Cardiac muscle cell (in vitro differentiated cells and primary cell): ENCODE results near the gene LYPD1. TPM values are rescaled to one million over a fixed set of nuclear protein-coding genes. Genes with fewer than 3 reads are reported as not detected.

Source experiments
- DNase-seq, 2 donors: peaks; one replicate each; pipeline versions ENCODE4 v3.0.0 to v3.0.0-alpha.2; 2010 to 2017; ENCODE audit warnings: low read depth in 1 of 2, low spot score in 1 of 2
- H3K27ac ChIP-seq: fragments of 200-600 bp; sonication (generic); 2 replicates; pipeline ENCODE4 v1.5.1; 2016
- H3K27me3 ChIP-seq: fragments of 200-600 bp; sonication (generic); 2 replicates; pipeline ENCODE4 v1.6.0; 2016; ENCODE audit warnings: control low read depth
- H3K36me3 ChIP-seq: fragments of 200-600 bp; sonication (generic); 2 replicates; pipeline ENCODE4 v1.5.1; 2016; ENCODE audit warnings: control low read depth
- H3K4me1 ChIP-seq: fragments of 200-600 bp; sonication (generic); 2 replicates; pipeline ENCODE4 v1.8.1; 2017; ENCODE audit warnings: low read depth, mild to moderate bottlenecking, mixed run types
- H3K4me3 ChIP-seq: fragments of 200-600 bp; sonication (generic); 2 replicates; pipeline ENCODE4 v1.5.1; 2016; ENCODE audit warnings: mild to moderate bottlenecking
- H3K9me3 ChIP-seq: fragments of 200-600 bp; sonication (generic); 2 replicates; pipeline ENCODE4 v1.5.1; 2017; ENCODE audit warnings: low read depth, mild to moderate bottlenecking, control low read depth
- polyA plus RNA-seq: library from polyadenylated mRNA; unstranded; fragments of >200 nt; fragmentation: Nextera tagmentation; extraction: Ambion mirVana; gene quantifications from 2 replicates; pipeline ENCODE4 v1.2.1, GENCODE V29; 2016
- total RNA-seq: library from RNA; depleted of rRNA; stranded (reverse); fragments of >200 nt; gene quantifications from 2 replicates; pipeline ENCODE4 v1.2.3, GENCODE V29; 2016
- TF ChIP-seq, protein P1 (sequence below): IDR thresholded peaks from 2 replicates; pipeline ENCODE4 v1.5.1; 2012; ENCODE audit warnings: low read depth, mild to moderate bottlenecking, low read length

Gene LYPD1
- total and polyA plus RNA-seq, 2 experiments from 2014 or later = 2.4 to 2.7 TPM

DNA sequence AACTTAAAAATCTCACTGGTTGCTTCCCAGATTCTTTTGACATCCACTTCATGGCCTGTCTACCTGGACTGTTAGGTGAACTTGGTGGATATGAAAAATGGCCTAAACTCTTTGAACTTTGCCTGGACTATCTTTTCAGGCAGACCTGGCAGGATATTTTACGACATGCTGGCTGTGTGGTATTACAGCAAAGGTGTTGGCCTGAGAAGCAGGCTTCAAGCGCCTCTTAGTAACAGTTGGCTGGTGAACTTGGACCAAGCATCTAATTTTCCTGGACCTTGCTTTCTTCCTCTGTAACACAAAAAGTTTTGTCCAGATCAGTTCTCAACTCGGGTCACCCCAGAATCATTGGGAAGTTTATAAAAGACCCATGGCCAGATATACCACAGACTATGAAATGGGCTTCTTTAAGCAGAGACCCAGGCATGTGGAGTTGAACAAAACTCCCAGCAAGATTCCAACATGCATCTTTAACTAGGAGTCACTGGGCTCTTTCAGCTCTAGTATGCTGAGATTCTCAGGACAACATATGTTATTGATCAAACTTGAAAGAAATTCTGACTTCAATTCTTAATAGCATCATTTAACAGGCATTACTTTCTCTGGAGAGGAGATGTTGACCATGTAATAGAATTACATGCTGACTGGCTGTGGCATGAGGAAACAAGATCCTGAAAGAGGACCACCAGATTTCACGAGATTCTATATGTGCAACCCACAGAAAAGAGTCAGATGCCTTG, 4.4 kb downstream of the LYPD1 start:
- Histone ChIP-seq H3K4me3 (no peak overlapping the region), H3K27me3 (peaks cover 80% of the 10 kb centered on the region), H3K4me1 (no peaks in the 10 kb centered on the region), H3K9me3 (no peaks in the 10 kb centered on the region), H3K36me3 (no peaks in the 10 kb centered on the region), H3K27ac (no peak overlapping the region)
- DNase-seq = no peak
- TF ChIP-seq, protein P1, sequence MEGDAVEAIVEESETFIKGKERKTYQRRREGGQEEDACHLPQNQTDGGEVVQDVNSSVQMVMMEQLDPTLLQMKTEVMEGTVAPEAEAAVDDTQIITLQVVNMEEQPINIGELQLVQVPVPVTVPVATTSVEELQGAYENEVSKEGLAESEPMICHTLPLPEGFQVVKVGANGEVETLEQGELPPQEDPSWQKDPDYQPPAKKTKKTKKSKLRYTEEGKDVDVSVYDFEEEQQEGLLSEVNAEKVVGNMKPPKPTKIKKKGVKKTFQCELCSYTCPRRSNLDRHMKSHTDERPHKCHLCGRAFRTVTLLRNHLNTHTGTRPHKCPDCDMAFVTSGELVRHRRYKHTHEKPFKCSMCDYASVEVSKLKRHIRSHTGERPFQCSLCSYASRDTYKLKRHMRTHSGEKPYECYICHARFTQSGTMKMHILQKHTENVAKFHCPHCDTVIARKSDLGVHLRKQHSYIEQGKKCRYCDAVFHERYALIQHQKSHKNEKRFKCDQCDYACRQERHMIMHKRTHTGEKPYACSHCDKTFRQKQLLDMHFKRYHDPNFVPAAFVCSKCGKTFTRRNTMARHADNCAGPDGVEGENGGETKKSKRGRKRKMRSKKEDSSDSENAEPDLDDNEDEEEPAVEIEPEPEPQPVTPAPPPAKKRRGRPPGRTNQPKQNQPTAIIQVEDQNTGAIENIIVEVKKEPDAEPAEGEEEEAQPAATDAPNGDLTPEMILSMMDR = no peak

DNA sequence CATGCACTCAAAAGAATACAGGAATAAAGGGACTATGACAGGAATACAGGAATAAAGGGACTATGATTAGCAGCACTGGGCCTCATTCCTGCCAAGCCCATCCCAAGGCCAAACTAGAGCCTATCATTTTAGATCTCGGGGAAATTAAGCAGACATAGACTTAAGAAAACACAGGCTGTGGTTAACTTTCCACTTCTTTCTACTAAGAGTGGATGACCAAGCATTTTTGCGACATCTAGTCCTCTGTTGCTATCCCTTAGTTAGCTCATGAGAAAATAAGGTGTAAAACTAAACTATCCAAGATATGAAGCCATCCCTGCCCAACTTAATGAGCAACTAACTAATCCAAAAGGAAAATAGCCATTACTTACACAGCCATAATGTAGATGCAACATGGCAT, 5.9 kb downstream of the LYPD1 start:
- no peaks in the 10 kb centered on the region for H3K9me3 ChIP-seq

DNA sequence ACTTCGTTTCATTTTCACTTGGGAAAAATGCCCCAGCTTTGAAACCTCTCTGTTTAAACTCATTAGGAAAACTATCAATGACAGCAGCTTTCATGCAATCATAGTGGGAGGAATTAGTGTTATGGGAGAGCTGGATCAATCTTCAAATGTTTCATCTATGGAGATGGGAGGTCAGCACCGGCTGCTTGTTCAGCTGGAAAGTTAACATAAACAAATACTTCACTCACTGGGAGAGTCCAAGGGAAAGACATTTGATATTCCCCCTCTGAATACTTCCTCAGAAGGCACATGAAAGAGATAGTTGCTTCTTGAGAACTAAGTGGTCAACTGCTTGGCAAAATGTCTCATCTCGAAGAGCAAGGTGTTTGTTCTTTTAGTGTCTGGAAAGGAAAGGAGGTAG, 7.3 kb downstream of the LYPD1 start:
- Histone ChIP-seq H3K9me3 (no peaks in the 10 kb centered on the region), H3K36me3 (no peaks in the 10 kb centered on the region), H3K4me1 (no peaks in the 10 kb centered on the region), H3K4me3 (no peak overlapping the region), H3K27me3 (peaks cover 69% of the 10 kb centered on the region), H3K27ac (no peak overlapping the region)
- TF ChIP-seq, protein P1 = no peak
- DNase-seq = no peak

More for the DNA sequence above, 5.9 kb downstream of the LYPD1 start:
- no peaks in the 10 kb centered on the region for H3K4me1 ChIP-seq
- H3K4me3 ChIP-seq = no peak overlapping the region
- TF ChIP-seq, protein P1 = no peak
- no peak for DNase-seq
- H3K27me3 ChIP-seq = peaks cover 75% of the 10 kb centered on the region
- no peak overlapping the region for H3K27ac ChIP-seq
- H3K36me3 ChIP-seq = no peaks in the 10 kb centered on the region

DNA sequence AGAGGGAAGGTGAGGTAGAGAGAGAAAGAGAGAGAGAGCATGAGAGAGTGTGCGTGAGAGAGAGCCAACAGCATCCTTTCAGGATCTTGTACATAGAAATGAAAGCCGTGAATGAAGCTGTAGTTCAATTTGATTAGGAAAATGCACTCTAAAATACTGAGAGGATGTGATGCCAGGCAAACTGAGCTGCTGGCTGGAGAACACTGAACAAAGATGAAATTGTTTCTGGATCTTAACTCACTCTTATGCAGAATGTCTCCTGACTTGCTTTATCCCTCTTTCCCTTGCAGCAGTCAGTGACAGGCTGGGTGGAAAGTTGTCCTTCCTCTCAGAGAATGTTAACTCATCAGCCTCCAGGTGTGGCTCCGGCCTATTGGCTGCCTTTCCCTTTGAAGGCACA, 10.7 kb downstream of the LYPD1 start:
- no peaks in the 10 kb centered on the region for H3K9me3 ChIP-seq
- H3K36me3 ChIP-seq = no peaks in the 10 kb centered on the region
- no peak for DNase-seq
- no peak overlapping the region for H3K27ac ChIP-seq
- peaks cover 37% of the 10 kb centered on the region for H3K27me3 ChIP-seq
- TF ChIP-seq, protein P1 = no peak
- H3K4me3 ChIP-seq = no peak overlapping the region
- H3K4me1 ChIP-seq = no peaks in the 10 kb centered on the region

DNA sequence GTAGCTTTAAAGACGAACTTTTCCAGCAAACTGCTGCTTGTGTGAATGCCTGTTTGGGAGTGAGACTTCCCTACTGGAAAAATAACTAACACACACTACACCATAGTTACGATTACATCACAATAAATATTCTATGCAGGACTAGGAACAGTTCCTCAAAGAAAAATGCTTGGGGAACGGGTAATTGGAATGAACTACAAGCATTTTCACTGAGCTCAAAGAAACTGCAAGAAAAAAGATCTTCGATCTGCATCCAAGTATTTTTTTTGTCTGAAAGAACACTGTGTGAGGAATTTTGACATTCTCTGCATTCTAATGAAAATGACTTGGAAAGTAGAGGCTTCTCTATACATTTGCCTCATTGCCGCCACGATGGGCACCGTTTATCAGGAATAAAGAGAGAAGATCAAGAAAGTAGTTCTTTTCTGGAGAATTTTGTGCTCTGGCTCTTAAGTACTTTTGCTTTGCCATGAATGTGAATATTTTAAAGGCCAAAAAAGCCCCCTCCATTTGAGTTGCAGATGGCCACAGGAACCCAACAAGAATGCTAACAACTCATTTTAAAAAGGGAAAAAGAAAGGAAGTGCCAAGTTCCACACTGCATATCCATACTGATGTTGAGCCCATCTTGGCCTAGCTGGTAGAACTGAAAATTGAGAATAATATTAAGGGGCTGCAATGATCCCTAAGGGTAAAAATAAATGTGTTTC, 13.6 kb downstream of the LYPD1 start:
- Histone ChIP-seq H3K36me3 (no peaks in the 10 kb centered on the region), H3K4me3 (no peak overlapping the region), H3K27ac (no peak overlapping the region), H3K27me3 (peaks cover 43% of the 10 kb centered on the region), H3K9me3 (no peaks in the 10 kb centered on the region), H3K4me1 (no peaks in the 10 kb centered on the region)
- TF ChIP-seq, protein P1 = no peak
- no peak for DNase-seq
